G401 (cell line): ENCODE results near the gene ZNF350. TPM values are rescaled to one million over a fixed set of nuclear protein-coding genes. Genes with fewer than 3 reads are reported as not detected.

Experiments used
- DNase-seq: peaks from one replicate; pipeline ENCODE4 v3.0.0-alpha.2; 2015; ENCODE audit warnings: low spot score
- in situ Hi-C: cut with HindIII; loops from 2 replicates; pipeline ENCODE4 v1.10.0; 2016; ENCODE audit warnings: low sequenced_read_pairs, mixed read lengths
- total RNA-seq: library from RNA; depleted of rRNA; stranded (reverse); fragments of >200 nt; shearing (Covaris generic); gene quantifications from 2 replicates; pipeline ENCODE4 v1.2.3, GENCODE V29; 2014; rRNA removed

ZNF350 gene
- total RNA-seq, 1 experiment from 2014 or later, result 1.8 TPM

DNA sequence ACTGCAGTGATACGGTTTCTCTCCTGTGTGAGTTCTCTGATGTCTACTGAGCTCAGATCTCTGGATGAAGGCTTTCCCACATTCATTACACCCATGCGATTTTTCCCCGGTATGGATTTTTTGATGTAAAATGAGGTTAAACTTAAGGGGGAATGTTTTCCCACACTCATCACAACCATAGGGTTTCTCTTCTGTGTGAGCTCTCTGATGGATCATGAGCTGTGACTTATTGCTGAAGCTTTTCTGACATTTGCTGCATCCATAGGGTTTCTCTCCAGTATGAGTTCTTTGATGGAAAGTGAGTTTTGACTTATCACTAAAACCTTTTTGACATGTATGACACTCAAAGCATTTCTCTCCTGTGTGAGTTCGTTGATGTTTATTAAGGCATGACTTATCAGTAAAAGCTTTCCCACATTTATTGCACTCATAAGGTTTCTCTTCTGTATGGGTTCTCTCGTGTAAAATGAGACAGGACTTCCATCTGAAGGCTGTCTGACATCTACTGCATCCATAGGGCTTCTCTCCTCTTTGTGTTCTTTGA lies 71.2 kb downstream of the ZNF350 start:
- in situ Hi-C loops, result no loop called here
- no peak for DNase-seq

Other genes starting within 250 kb of the ZNF350 start
- gene FPR1, start 235.0 kb downstream of the ZNF350 start, total RNA-seq, result not detected in 2 replicates
- gene FPR2, start 225.7 kb downstream of the ZNF350 start, total RNA-seq, result not detected in 2 replicates
- not detected in 2 replicates for gene FPR3, start 191.7 kb downstream of the ZNF350 start, total RNA-seq
- 3.0 and 3.3 TPM in 2 replicates for gene ZNF577, start 98.9 kb downstream of the ZNF350 start, total RNA-seq
- gene ZNF649, start 81.8 kb downstream of the ZNF350 start, total RNA-seq, result 7.0 and 10.5 TPM in 2 replicates
- gene ZNF613, start 59.4 kb downstream of the ZNF350 start, total RNA-seq, result 3.5 and 18.3 TPM in 2 replicates
- 0.62 and 9.8 TPM in 2 replicates for gene ZNF615, start 21.4 kb upstream of the ZNF350 start, total RNA-seq
- 7.3 and 20.3 TPM in 2 replicates for gene ZNF614, start 41.5 kb upstream of the ZNF350 start, total RNA-seq
- 6.5 and 14.4 TPM in 2 replicates for gene ZNF432, start 62.0 kb upstream of the ZNF350 start, total RNA-seq
- 1.8 and 2.2 TPM in 2 replicates for gene ZNF841, start 108.9 kb upstream of the ZNF350 start, total RNA-seq
- 6.3 and 8.6 TPM in 2 replicates for gene ZNF616, start 153.1 kb upstream of the ZNF350 start, total RNA-seq
- gene ZNF836, start 184.8 kb upstream of the ZNF350 start, total RNA-seq, result 0.49 and 3.1 TPM in 2 replicates
- gene PPP2R1A, start 203.2 kb upstream of the ZNF350 start, total RNA-seq, result 226 and 269 TPM in 2 replicates